ENCODE results near the gene RAD51D. TPM values are rescaled to one million over a fixed set of nuclear protein-coding genes. Genes with fewer than 3 reads are reported as not detected.
"Not testable (repeated sequence)": the region's sequence is repeated elsewhere in the genome, so short reads cannot be mapped to it uniquely, and the experiment has no call there.

The RAD51D gene
- total RNA-seq, 1 donor from 2014 or later: 11.1 TPM

GRCh38 chr17:35117984-35118383 lies 1.7 kb downstream of the RAD51D start:
- no peak for DNase-seq (ENCODE audit: low spot score)
- H3K4me3 Mint-ChIP-seq (ENCODE audit: unreplicated experiment): peak overlapping the region; percentile 22

GRCh38 chr17:35116845-35117244 lies 2.8 kb downstream of the RAD51D start:
- no peak for DNase-seq (ENCODE audit: low spot score)
- no peaks in the 10 kb centered on the region for H3K27me3 Mint-ChIP-seq (ENCODE audit: low read depth)
- H3K27ac Mint-ChIP-seq (ENCODE audit: unreplicated experiment): peak overlapping the region; percentile 33
- peaks cover 2% of the 10 kb centered on the region for H3K36me3 Mint-ChIP-seq (ENCODE audit: low read depth)
- peaks cover 32% of the 10 kb centered on the region for H3K4me1 Mint-ChIP-seq (ENCODE audit: low read depth)
- H3K4me3 Mint-ChIP-seq (ENCODE audit: unreplicated experiment): no peak overlapping the region
- H3K9me3 Mint-ChIP-seq (ENCODE audit: low read depth): no peaks in the 10 kb centered on the region
- TF ChIP-seq CTCF (IDR thresholded peaks at IDR 0.05): no peak

More at GRCh38 chr17:35117984-35118383, 1.7 kb downstream of the RAD51D start:
- no peak overlapping the region for H3K27ac Mint-ChIP-seq (ENCODE audit: unreplicated experiment)
- H3K36me3 Mint-ChIP-seq (ENCODE audit: low read depth): peaks cover 2% of the 10 kb centered on the region
- no peaks in the 10 kb centered on the region for H3K27me3 Mint-ChIP-seq (ENCODE audit: low read depth)
- H3K4me1 Mint-ChIP-seq (ENCODE audit: low read depth): peaks cover 32% of the 10 kb centered on the region
- TF ChIP-seq CTCF (IDR thresholded peaks at IDR 0.05): peak; percentile 61
- no peaks in the 10 kb centered on the region for H3K9me3 Mint-ChIP-seq (ENCODE audit: low read depth)

DNA sequence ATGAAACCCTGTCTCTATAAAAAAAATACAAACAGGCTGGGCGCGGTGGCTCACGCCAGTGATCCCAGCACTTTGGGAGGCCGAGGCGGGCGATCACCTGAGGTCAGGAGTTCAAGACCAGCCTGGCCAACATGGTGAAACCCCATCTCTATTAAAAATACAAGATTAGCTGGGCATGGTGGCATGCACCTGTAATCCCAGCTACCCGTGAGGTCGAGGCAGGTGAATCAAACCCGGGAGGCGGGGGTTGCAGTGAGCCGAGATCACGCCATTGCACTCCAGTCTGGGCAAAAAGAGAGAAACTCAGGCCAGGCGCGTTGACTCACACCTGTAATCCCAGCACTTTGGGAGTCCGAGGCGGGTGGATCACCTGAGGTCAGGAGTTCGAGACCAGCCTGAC lies 8.9 kb downstream of the RAD51D start:
- not testable (repeated sequence) for H3K4me1 Mint-ChIP-seq (ENCODE audit: low read depth); H3K4me3 Mint-ChIP-seq (ENCODE audit: unreplicated experiment); H3K9me3 Mint-ChIP-seq (ENCODE audit: low read depth); H3K36me3 Mint-ChIP-seq (ENCODE audit: low read depth); H3K27ac Mint-ChIP-seq (ENCODE audit: unreplicated experiment); H3K27me3 Mint-ChIP-seq (ENCODE audit: low read depth)
- peak; percentile 39 for DNase-seq (ENCODE audit: low spot score)

DNA sequence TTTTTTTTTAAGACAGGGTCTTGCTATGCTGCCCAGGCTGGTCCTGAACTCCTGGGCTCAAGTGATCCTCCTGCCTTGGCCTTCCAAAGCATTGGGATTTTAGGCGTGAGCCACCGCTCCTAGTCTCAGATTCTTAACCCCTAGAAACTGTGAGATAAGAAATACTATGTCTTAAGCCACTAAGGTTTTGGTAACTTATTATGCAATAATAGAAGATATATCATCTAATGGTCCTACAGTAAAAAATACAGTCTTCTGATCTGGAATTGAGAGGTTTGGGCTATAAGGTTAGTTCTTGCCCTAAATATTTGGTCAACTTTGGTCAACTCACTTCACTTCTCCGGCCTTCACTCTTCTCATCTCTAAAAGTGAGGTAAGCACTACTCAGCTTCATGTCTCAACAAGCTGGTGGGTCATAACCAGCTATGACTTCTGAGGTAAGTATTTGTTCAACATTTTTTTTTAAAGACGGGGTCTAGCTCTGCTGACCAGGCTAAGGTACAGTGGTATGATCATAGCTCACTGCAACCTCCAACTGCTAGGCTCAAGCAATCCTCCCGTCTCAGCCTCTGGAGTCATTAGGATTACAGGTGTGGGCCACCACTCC lies 14.7 kb downstream of the RAD51D start:
- no peak for TF ChIP-seq CTCF (IDR thresholded peaks at IDR 0.05)
- H3K27ac Mint-ChIP-seq (ENCODE audit: unreplicated experiment): no peak overlapping the region
- peaks cover 22% of the 10 kb centered on the region for H3K36me3 Mint-ChIP-seq (ENCODE audit: low read depth)
- H3K27me3 Mint-ChIP-seq (ENCODE audit: low read depth): no peaks in the 10 kb centered on the region
- no peak overlapping the region for H3K4me3 Mint-ChIP-seq (ENCODE audit: unreplicated experiment)
- no peaks in the 10 kb centered on the region for H3K9me3 Mint-ChIP-seq (ENCODE audit: low read depth)
- H3K4me1 Mint-ChIP-seq (ENCODE audit: low read depth): no peaks in the 10 kb centered on the region
- DNase-seq (ENCODE audit: low spot score): no peak

DNA sequence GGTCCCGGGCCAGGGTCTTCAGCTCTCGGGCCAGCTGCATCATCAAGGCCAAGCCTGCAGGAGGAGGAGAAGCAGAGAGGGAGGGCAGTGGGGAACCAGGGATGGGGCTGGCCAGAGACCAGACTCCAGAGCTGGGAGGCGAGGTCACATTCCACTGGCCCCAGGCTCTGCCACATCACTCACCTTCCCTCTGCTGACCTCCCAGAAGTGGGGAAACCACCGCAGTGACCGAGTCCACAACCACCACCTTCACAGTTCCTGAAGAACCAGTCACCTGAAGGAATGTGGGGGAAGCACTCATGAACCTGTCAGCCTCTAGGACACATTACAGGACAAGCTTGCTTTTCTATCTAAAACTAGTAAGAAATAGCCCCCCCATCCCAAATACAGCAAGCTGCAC lies 16.4 kb downstream of the RAD51D start:
- H3K9me3 Mint-ChIP-seq (ENCODE audit: low read depth): no peaks in the 10 kb centered on the region
- no peak overlapping the region for H3K4me3 Mint-ChIP-seq (ENCODE audit: unreplicated experiment)
- H3K4me1 Mint-ChIP-seq (ENCODE audit: low read depth): no peaks in the 10 kb centered on the region
- no peak for DNase-seq (ENCODE audit: low spot score)
- peaks cover 26% of the 10 kb centered on the region for H3K36me3 Mint-ChIP-seq (ENCODE audit: low read depth)
- H3K27me3 Mint-ChIP-seq (ENCODE audit: low read depth): no peaks in the 10 kb centered on the region
- no peak overlapping the region for H3K27ac Mint-ChIP-seq (ENCODE audit: unreplicated experiment)
- no peak for TF ChIP-seq CTCF (IDR thresholded peaks at IDR 0.05)

GRCh38 chr17:35101725-35102124 lies 17.9 kb downstream of the RAD51D start:
- no peak for DNase-seq (ENCODE audit: low spot score)
- Mint-ChIP-seq H3K27me3 (ENCODE audit: low read depth) (no peaks in the 10 kb centered on the region), H3K4me1 (ENCODE audit: low read depth) (no peaks in the 10 kb centered on the region), H3K9me3 (ENCODE audit: low read depth) (no peaks in the 10 kb centered on the region), H3K4me3 (ENCODE audit: unreplicated experiment) (no peak overlapping the region), H3K36me3 (ENCODE audit: low read depth) (peaks cover 27% of the 10 kb centered on the region), H3K27ac (ENCODE audit: unreplicated experiment) (no peak overlapping the region)
- TF ChIP-seq CTCF (IDR thresholded peaks at IDR 0.05): no peak
